ENCODE data around the gene PHACTR3.

DNA sequence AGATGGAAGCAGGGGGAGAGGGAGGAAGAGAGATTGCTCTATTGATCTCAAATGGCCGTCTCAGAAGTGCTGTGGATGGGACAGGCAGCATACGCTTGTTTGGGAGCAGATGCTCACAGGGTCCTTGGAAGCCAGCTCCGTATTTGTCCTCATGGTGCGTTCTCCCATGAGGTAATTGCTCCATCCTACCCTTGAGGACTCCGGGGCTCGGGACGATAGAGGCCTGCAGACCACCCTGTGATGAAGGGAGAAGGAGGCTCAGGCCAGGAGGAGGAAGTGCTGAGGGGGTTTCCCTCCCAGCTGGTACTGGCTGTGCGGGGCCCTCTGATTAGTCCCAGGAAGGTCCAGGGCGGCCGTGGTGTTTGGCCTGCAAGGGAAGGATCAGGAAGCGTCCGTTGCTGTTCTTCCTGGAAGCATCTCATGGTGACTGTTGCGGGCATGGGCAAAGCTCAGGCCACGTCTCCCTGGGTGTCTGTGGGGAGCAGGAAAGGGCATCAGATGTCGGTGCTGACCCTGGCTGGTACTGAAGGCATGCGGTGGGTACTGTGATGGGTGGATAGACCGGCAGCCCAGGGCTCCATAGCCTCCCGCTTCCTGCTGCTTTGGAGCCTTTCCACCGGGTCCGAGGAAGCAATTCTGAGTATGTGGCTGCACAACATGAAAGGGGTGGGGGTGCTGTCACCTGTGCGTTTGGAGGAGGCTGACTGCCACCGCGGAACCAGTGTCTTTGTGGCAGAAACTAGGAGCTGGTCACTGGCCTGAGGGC lies 170.8 kb downstream of the PHACTR3 start:
- TF ChIP-seq, protein P1, sequence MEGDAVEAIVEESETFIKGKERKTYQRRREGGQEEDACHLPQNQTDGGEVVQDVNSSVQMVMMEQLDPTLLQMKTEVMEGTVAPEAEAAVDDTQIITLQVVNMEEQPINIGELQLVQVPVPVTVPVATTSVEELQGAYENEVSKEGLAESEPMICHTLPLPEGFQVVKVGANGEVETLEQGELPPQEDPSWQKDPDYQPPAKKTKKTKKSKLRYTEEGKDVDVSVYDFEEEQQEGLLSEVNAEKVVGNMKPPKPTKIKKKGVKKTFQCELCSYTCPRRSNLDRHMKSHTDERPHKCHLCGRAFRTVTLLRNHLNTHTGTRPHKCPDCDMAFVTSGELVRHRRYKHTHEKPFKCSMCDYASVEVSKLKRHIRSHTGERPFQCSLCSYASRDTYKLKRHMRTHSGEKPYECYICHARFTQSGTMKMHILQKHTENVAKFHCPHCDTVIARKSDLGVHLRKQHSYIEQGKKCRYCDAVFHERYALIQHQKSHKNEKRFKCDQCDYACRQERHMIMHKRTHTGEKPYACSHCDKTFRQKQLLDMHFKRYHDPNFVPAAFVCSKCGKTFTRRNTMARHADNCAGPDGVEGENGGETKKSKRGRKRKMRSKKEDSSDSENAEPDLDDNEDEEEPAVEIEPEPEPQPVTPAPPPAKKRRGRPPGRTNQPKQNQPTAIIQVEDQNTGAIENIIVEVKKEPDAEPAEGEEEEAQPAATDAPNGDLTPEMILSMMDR (conservative IDR thresholded peaks at IDR 0.05), result no peak
- TF ChIP-seq ZFX (IDR thresholded peaks at IDR 0.05), result no peak

Data from C4-2B (cell line).